Vagina (tissue), 2 donors: ENCODE measurements around the gene DENND5B.

Experiments used
- POLR2A ChIP-seq, 2 donors: fragments of 450-650 bp; IDR thresholded peaks; one replicate each; pipeline ENCODE4 v1.6.1; 2017; ENCODE audit warnings: antibody characterized with exemption in 2 of 2, mild to moderate bottlenecking in 2 of 2, moderate library complexity in 2 of 2
- POLR2AphosphoS5 ChIP-seq, 2 donors: sonication (generic); formaldehyde crosslinking; IDR thresholded peaks; one replicate each; pipeline ENCODE4 v1.9.0; 2017; ENCODE audit warnings: antibody characterized with exemption in 2 of 2, mild to moderate bottlenecking in 2 of 2, low read depth in 1 of 2; ENCODE audit not compliant: insufficient read depth in 1 of 2
- TF ChIP-seq, protein P1 (sequence below), 3 experiments: fragments of 450-650 bp in 2 of 3; fragments of 200-600 bp in 1 of 3; sonication (generic) in 1 of 3; IDR thresholded peaks; one replicate each; pipeline ENCODE4 v1.5.1; 2017 to 2019; ENCODE audit warnings: antibody characterized with exemption in 3 of 3, mild to moderate bottlenecking in 2 of 3, moderate library complexity in 2 of 3

DNA sequence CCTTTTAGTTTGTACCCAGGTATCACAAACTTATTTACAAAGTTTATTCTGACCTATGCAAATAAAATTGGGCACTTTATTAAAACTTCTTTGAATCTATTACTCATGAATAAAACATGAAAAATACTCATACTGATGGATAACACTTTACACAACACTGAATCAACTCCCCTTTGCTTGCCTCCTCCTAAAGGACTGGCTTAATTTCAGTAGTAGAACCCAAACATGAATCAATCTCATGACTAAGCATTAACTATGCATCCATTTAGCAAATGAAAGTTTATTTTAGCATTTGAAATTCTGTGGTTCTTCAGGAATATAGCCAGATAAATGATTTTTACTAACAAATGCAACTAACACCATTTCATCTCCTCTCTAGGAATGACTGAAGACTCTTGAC, 32.4 kb downstream of the DENND5B start:
- TF ChIP-seq, protein P1, sequence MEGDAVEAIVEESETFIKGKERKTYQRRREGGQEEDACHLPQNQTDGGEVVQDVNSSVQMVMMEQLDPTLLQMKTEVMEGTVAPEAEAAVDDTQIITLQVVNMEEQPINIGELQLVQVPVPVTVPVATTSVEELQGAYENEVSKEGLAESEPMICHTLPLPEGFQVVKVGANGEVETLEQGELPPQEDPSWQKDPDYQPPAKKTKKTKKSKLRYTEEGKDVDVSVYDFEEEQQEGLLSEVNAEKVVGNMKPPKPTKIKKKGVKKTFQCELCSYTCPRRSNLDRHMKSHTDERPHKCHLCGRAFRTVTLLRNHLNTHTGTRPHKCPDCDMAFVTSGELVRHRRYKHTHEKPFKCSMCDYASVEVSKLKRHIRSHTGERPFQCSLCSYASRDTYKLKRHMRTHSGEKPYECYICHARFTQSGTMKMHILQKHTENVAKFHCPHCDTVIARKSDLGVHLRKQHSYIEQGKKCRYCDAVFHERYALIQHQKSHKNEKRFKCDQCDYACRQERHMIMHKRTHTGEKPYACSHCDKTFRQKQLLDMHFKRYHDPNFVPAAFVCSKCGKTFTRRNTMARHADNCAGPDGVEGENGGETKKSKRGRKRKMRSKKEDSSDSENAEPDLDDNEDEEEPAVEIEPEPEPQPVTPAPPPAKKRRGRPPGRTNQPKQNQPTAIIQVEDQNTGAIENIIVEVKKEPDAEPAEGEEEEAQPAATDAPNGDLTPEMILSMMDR (IDR thresholded peaks at IDR 0.05) = no peak
- no peak for TF ChIP-seq POLR2A (IDR thresholded peaks at IDR 0.05)
- TF ChIP-seq POLR2AphosphoS5 (IDR thresholded peaks at IDR 0.05; ENCODE audit: insufficient read depth in 1 of 2, low read depth in 1 of 2) = no peak
